COR-L47 (cell line): ENCODE data around the gene ARHGAP12.

Source experiments
- DNase-seq: peaks from one replicate; lab custom pipeline; 2025; lab: John Stamatoyannopoulos, UW

ARHGAP12 gene

GRCh38 chr10:31947144-31947926 lies 18.7 kb upstream of the ARHGAP12 start:
- no peak for DNase-seq

DNA sequence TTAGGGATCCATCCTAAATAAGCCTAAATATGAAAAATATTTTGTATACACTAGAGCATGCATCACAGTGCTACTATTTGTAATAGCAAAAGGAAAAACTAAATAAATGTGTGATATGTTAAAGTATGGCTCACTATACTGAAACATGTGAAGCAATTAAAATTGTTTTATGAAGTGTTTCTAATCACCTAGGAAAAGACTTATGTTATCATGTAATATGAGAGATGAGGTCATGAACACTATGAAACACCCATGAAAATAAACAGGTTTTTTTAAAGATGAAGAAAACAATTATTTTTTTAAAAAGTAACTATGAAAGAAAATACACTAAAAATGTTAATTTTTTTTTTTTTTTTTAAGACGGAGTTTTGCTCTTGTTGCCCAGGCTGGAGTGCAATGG lies 16.8 kb upstream of the ARHGAP12 start:
- no peak for DNase-seq

- no peak for DNase-seq
Measured at GRCh38 chr10:31944071-31944433, 15.4 kb upstream of the ARHGAP12 start.

GRCh38 chr10:31942892-31943291 lies 14.3 kb upstream of the ARHGAP12 start:
- no peak for DNase-seq

DNA sequence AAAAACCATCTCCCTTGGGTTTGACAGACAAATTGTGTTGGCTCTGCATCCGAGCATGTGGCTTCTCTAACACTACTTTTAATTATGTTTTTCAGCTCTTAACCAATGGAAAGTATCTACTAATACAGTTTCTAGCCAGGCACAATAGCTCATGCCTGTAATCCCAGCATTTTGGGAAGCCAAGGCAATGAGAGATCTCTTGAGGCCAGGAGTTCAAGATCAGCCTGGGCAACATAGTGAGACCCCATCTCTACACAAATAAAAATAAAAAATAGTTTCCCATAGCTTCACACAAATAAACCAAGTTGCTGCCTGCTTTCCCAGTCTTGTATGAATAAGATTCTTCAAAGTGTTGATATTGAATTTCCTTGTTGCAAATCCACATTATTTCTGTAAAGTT lies 13.8 kb upstream of the ARHGAP12 start:
- no peak for DNase-seq

DNA sequence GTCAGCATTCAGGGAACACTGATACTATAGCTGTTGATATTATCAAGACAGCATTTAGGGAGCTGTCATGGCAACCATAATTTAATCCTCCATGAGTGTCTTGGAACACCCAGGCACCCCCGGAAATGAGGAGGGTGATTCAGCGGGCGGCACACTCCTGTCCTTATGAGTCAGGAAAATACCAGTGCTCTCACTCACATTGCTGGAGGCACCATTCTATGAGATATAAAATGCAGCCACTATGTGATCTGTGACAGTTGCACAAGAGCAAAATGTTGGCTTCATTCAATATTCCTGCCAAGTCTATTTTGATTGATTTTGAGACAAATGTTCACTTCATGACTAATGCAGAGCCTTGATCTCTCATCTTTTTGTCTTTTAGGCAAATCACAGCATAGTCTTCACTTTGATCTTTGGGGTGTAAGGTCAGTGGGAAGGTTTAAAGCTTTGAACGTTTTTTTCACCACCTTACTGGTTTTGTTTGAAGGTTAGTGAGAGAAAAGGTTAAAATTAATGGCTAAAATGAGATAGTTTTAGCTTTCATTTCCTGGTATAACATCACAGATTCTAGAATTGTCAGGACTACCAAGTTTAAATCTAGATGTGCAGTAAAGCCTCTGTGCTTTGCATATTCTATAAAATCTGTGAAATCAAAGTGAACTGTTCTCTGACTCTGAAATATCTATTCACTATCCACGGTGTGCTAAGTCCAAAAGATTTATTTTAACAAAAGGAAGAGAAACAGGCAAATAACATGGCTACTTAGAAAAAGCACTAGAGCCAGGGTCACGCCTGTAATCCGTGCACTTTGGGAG lies 12.4 kb upstream of the ARHGAP12 start:
- DNase-seq: no peak

- no peak for DNase-seq
Measured at GRCh38 chr10:31939797-31940708, 11.4 kb upstream of the ARHGAP12 start.

- DNase-seq: no peak
Measured at GRCh38 chr10:31937371-31937770, 8.7 kb upstream of the ARHGAP12 start.

- no peak for DNase-seq
Measured at GRCh38 chr10:31936933-31937332, 8.3 kb upstream of the ARHGAP12 start.

- no peak for DNase-seq
Measured at GRCh38 chr10:31936086-31936485, 7.5 kb upstream of the ARHGAP12 start.

DNA sequence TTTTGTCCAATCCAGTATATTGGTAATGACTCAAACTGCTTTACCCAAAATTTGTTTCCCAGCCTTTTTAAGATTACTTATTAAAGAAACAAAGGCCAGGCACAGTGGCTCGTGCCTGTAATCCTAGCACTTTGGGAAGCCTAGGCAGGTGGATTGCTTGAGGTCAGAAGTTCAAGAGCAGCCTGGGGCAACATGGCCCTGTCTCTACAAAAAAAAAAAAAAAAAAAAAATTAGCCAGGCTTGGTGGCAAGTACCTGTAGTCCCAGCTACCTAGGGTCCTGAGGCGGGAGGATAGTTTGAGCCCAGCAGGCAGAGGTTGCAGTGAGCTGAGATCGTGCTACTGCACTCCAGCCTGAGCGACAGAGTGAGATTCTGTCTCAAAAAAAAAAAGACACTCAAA lies 7.0 kb upstream of the ARHGAP12 start:
- no peak for DNase-seq

DNA sequence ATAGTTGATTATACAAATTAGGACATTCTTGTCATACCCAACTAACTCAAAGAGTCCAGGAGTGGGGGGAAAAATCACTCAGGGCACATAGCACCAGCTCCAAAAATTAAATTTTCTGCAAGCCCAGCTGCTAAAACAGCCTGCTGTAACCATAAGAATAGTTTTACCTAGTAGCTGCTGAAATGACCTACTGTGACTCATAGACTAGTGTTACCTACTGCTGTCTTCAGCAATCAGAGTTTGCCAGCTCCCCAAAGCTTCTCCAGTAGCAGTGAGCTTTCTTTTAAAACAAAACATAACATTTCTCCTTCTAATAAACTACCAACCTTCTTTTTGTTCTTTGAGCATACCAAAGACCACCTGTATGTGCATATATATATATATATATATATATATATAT lies 4.2 kb upstream of the ARHGAP12 start:
- no peak for DNase-seq

DNA sequence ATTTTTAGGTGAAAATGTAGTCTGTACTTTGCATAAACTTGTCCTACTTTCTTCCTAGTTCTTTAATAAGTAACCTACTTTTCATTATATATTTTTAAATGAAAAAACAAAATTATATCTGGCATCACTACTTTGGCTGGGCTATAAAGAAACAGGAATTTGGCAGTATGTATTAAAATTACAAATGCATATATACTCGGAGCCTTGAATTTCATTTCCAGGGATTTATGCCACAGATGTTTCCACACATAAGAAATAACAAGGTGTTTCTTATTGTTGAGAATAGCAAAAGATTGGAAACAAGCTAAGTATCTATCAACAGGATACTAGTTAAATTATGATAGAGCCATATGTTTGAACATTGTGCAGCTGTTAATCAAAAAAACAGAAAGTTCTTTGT lies 2.2 kb upstream of the ARHGAP12 start:
- DNase-seq: no peak

- DNase-seq: no peak
Measured at GRCh38 chr10:31930023-31930751, 1.6 kb upstream of the ARHGAP12 start.

- DNase-seq: no peak
Measured at GRCh38 chr10:31929261-31930022, 811 bp upstream of the ARHGAP12 start.

GRCh38 chr10:31927884-31928548 lies 615 bp downstream of the ARHGAP12 start:
- DNase-seq: no peak

DNA sequence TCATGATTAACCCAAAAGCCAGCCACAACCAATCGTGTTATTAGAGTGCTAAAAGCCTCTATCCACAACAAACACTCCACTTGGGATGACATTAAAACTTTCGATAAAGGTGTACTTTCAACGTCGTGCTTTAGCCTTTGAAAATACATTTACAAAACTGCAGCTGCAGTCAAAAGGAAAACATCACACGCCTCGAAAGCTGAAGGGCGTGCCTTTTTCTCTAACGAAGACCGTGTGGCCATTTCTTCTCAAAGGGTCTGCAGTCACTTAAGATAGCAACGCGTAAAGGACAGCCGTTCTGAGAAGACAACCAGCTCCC lies 1.1 kb downstream of the ARHGAP12 start:
- no peak for DNase-seq

DNA sequence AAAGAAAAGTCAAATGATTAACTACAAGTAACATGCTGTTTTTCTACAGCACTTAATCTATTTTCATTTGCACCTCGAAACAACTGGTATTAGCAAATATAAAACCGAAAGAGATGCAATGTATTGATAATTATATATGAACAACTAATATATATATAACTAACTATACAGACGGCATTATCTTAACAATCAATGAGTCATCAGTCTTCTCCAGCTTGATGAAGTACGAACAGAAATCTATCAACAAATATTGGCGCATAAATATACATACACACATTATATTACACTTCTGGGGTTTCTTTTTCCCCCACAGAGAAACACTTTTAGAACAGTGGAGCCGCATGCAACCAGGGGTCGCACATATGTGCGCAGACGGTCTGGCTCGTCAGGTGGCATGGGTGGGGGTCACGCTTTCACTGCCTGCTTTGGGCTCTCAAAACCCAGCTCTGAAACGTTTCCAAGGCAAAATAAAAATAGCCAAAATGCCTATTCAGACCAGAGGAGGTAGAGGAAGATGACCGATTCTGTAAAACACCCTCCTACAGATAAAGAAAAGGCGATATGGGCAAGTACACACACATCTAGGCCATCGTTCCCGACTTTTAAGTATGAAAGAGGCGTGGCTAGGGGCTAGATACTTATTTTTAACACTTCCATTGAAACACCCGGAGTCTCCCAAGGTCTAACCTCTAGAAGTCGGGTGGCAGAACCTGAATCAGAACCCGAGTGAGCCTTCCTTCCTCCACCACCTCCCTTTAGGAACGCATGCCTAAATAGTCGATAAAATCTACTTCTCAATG lies 1.7 kb downstream of the ARHGAP12 start:
- DNase-seq: no peak

GRCh38 chr10:31926160-31926559 lies 2.5 kb downstream of the ARHGAP12 start:
- DNase-seq: no peak

DNA sequence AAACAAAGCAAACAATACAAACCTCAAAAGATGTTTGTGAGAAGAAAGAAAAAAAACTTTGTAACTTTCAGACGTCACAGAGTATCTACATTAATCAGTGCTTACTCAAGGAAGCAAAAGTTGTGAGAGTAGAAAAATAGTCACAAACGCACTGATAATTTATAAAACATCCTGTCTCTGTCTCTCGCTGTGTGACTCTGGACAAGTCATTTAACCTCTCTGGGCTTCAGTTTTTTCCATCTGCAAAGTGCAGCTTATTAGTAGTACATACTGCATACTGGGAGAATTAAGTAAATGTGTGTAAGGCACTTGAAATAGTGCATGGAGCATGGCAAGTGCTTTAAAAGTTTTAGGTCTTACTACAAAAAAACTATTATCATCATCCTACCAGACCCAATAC lies 3.8 kb downstream of the ARHGAP12 start:
- no peak for DNase-seq
